Subcutaneous abdominal adipose tissue (tissue), 5 donors: ENCODE measurements around the gene CRMP1.
A peak's percentile ranks its signal among the peaks of the same experiment; 100 is the strongest.

Experiments
- H3K27ac ChIP-seq: one replicate; pipeline ENCODE4 v1.7.0; 2013; ENCODE audit warnings: low read depth, mild to moderate bottlenecking, inconsistent platforms, low read length, moderate library complexity
- H3K27me3 ChIP-seq, 5 donors: one replicate each; pipeline ENCODE4 v1.7.0; 2013; ENCODE audit warnings: low read length in 5 of 5, inconsistent platforms in 1 of 5; ENCODE audit not compliant: control insufficient read depth in 5 of 5, insufficient read depth in 4 of 5
- H3K36me3 ChIP-seq, 5 donors: one replicate each; pipeline ENCODE4 v1.7.0; 2013; ENCODE audit warnings: low read length in 5 of 5; ENCODE audit not compliant: control insufficient read depth in 5 of 5, insufficient read depth in 5 of 5
- H3K4me1 ChIP-seq, 5 donors: one replicate each; pipeline ENCODE4 v1.7.0; 2013; ENCODE audit warnings: low read length in 5 of 5, mild to moderate bottlenecking in 3 of 5, moderate library complexity in 1 of 5; ENCODE audit not compliant: control insufficient read depth in 5 of 5, insufficient read depth in 5 of 5
- H3K4me3 ChIP-seq, 5 donors: one replicate each; pipeline ENCODE4 v1.7.0; 2013; ENCODE audit warnings: low read length in 5 of 5, low read depth in 1 of 5
- H3K9ac ChIP-seq, 5 donors: one replicate each; pipeline ENCODE4 v1.7.0; 2013; ENCODE audit warnings: low read length in 5 of 5, mild to moderate bottlenecking in 4 of 5, moderate library complexity in 3 of 5
- H3K9me3 ChIP-seq, 5 donors: one replicate each; pipeline ENCODE4 v1.7.0; 2013; ENCODE audit warnings: low read length in 5 of 5; ENCODE audit not compliant: control insufficient read depth in 5 of 5
- donor health status: healthy.
- donor health status: healthy.
- donor health status: healthy.
- donor health status: healthy.
- donor health status: healthy.

Gene CRMP1

DNA sequence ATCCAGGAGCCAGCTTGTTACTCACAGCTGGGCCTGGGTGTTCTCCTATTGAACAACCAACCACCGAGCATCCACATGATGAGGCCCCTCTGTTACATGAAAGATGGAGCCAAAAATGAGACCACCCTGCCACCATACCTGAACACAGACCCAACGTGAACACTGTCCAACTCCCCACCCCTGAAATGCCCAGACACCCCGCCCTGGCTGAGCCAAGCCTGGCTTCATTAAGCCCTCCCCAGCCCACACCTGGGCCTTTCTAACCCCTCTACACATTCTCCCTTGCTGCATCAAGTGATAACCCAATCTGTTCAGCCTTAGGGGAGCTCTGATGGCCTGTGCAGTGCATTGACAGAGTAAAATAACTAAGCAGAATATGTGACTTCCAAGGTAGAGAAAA lies 101.2 kb downstream of the CRMP1 start:
- Histone ChIP-seq H3K4me1 (no peaks in the 10 kb centered on the region), H3K27me3 (no peaks in the 10 kb centered on the region), H3K9ac (no peak overlapping the region), H3K27ac (no peak overlapping the region), H3K4me3 (no peak overlapping the region), H3K9me3 (no peaks in the 10 kb centered on the region), H3K36me3 (peaks cover 9 to 25% (median 21%) of the 10 kb centered on the region in 5 donors)

DNA sequence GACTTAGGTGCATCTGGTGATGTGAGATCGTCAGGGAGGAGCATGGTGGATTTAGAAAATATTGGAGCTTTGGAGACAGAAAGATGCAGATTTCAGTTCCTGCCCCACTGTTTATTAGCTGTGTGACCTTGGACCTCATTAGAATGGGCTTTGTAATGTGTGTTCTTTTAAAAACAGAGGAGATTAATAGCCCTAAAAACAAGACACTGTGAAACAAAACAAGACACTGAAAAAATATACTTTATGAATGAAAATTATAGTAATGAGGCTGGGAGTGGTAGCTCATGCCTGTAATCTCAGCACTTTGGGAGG lies 102.4 kb downstream of the CRMP1 start:
- Histone ChIP-seq H3K9ac (no peak overlapping the region), H3K27me3 (no peaks in the 10 kb centered on the region), H3K36me3 (peaks cover 7 to 24% (median 18%) of the 10 kb centered on the region in 5 donors), H3K4me3 (no peak overlapping the region), H3K4me1 (peaks cover 0 to 9% (median 6%) of the 10 kb centered on the region in 5 donors), H3K9me3 (no peaks in the 10 kb centered on the region), H3K27ac (no peak overlapping the region)

DNA sequence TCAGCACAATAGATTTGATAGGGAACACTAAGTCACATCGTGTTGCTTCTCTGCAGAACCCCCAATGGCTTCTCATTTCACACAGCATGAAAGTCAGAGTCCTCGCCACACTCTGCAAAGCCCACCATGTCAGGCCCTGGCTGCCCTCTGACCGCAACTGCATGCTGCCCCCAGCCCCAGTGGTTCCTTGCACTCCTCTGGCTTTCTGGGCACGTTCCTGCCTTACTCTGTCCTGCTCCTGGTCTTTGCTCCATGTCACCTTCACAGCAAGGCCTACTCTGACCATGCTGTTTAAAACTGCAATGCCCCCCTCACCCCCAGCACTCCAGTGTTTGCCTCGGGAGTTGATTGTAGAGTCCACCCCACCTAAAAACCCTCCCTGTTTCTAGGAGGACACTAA lies 103.7 kb downstream of the CRMP1 start:
- peaks cover 0 to 14% (median 11%) of the 10 kb centered on the region in 5 donors for H3K4me1 ChIP-seq
- no peak overlapping the region for H3K9ac ChIP-seq
- H3K27ac ChIP-seq = no peak overlapping the region
- no peak overlapping the region for H3K4me3 ChIP-seq
- no peaks in the 10 kb centered on the region for H3K9me3 ChIP-seq
- peaks cover 8 to 26% (median 16%) of the 10 kb centered on the region in 5 donors for H3K36me3 ChIP-seq
- no peaks in the 10 kb centered on the region for H3K27me3 ChIP-seq

DNA sequence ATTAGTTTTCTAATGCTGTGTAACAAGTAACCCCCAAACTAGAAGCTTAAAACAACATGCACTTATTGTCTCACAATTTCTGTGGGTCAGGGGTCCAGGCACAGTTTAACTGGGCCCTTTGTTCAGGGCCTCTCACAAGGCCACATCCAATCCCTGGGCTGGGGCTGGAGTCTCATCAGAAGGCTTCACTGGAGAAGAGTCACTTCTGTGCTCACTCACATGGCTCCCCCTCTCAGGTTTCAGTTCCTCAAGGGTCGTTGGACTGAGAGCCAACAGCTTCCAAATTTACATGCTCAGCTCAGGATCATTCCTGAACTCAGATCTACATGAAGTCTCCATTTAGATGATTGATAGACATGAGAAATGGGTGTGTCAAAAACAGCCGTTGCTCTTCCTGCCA lies 104.7 kb downstream of the CRMP1 start:
- no peaks in the 10 kb centered on the region for H3K9me3 ChIP-seq
- no peak overlapping the region for H3K27ac ChIP-seq
- H3K36me3 ChIP-seq = peaks cover 8 to 33% (median 23%) of the 10 kb centered on the region in 5 donors
- H3K4me3 ChIP-seq = no peak overlapping the region
- no peak overlapping the region for H3K9ac ChIP-seq
- no peaks in the 10 kb centered on the region for H3K27me3 ChIP-seq
- peaks cover 0 to 14% (median 11%) of the 10 kb centered on the region in 5 donors for H3K4me1 ChIP-seq

DNA sequence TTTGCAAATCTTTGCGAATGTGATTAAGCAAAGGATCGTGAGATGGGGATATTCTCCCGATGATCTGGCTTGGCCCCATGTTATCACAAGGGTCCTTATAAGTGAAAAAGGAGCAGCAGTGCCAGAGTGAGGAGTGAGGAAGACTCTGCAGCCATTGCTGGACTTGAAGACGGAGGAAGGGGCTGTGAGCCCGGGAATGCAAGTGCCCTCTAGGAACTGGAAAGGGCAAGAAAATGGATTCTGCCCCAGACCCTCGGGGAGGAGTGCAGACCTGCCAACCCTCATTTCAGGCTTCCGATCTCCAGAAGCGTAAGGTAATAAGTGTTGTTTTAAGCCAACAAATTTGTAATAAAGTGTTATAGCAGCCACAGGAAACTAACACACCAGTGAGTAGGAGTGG lies 105.6 kb downstream of the CRMP1 start:
- H3K27me3 ChIP-seq = no peaks in the 10 kb centered on the region
- H3K27ac ChIP-seq = no peak overlapping the region
- H3K9me3 ChIP-seq = no peaks in the 10 kb centered on the region
- H3K4me3 ChIP-seq = no peak overlapping the region
- H3K4me1 ChIP-seq = peaks cover 0 to 14% (median 11%) of the 10 kb centered on the region in 5 donors
- peaks cover 3 to 33% (median 19%) of the 10 kb centered on the region in 5 donors for H3K36me3 ChIP-seq
- no peak overlapping the region for H3K9ac ChIP-seq

DNA sequence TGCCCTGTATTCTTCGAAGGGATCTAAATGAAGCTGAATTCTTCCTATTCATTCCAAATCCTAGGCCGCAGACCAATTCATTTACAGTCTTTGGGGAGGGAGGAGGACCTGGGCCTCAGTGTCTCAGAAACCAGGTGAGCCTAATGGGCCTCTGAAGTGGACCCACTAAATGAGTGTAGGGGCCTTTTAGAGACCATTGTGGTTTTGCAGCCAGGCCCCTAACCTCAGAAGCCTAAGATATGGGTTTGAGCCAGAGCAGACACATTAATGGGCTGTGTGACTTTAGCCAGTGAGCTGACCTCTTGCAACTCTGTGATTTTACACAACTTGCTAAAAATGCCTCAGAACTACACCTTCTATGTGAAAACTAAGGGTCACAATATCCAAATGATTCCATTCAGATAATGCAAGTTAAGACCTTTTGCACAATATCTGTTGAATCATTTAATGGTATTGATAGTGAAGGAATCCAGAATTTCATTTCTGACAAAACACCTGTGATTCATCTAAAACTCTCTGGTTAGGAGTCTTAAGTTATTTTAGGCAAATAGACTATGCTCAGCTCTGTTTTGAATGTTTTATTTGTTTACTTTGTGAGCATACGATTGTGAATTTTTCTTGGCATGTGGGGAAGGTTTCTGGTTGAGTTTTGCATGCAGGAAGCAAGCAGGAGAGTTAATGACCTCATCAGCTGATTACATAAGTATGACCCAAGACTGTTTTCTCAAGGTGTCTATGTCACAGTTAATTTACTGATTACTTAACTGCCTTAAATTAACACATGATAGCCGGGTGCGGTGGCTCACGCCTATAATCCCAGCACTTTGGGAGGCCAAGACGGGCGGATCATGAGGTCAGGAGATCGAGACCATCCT lies 106.8 kb downstream of the CRMP1 start:
- Histone ChIP-seq H3K9me3 (no peaks in the 10 kb centered on the region), H3K27ac (peak overlapping the region; percentile 49), H3K4me1 (peaks cover 0 to 14% (median 11%) of the 10 kb centered on the region in 5 donors), H3K4me3 (no peak overlapping the region), H3K36me3 (peaks cover 3 to 33% (median 19%) of the 10 kb centered on the region in 5 donors), H3K27me3 (no peaks in the 10 kb centered on the region), H3K9ac (peak overlapping the region in 1 of 5 donors; percentile 11)

DNA sequence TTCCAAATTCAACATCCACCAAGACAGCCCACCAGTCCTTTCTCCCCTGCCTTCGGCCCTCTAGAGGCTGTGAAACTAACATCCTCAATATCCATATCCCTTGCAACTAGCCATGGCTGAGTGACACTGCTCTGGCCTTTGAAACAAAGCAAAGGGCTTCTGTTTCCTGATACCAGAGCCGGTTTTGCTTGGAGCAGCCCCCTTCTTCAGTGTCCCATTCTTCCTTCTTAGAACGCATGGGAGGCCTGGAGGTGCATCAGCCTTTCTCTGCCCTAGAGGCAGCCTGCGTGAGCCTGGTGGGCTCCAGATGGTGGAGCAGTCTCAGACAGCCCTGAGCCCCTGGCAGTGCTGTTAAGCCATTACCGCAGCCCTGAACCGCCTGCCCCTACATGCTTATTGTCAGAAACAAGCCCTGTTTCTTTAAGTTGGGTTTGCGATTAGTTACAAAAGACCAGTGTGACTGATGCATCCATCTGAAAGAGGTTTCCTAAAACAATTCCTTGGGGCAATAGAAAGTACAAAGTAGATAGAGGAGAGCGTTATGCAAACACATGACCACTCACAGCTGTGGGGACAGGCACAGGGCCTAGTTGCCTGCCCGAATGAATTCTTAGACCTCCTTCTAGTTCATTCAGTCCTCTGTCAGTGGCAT lies 107.8 kb downstream of the CRMP1 start:
- Histone ChIP-seq H3K27me3 (no peaks in the 10 kb centered on the region), H3K36me3 (peaks cover 3 to 33% (median 19%) of the 10 kb centered on the region in 5 donors), H3K27ac (peak overlapping the region; percentile 49), H3K9ac (no peak overlapping the region), H3K4me3 (no peak overlapping the region), H3K4me1 (peaks cover 0 to 14% (median 11%) of the 10 kb centered on the region in 5 donors), H3K9me3 (no peaks in the 10 kb centered on the region)

DNA sequence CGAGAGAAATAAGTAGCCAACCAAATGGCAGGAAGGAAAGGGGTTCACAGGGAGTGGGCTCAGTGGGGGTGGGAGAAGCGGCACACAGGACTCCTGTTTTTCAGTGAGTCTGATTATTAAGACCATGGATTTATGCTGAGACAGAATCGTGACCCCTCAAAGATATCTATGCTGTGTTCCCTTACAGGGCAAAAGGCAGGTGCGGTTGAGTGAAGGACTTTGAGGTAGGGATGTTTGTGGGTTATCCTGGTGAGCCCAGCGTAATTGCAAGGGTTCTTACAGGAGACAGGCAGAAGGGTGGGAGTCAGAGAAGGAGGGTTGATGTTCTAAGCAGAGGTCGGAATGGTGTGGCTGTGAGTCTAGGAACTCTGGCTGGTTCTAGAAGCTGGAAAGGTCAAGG lies 108.9 kb downstream of the CRMP1 start:
- Histone ChIP-seq H3K9me3 (no peaks in the 10 kb centered on the region), H3K4me3 (no peak overlapping the region), H3K27me3 (no peaks in the 10 kb centered on the region), H3K9ac (no peak overlapping the region), H3K27ac (no peak overlapping the region), H3K36me3 (peaks cover 3 to 27% (median 17%) of the 10 kb centered on the region in 5 donors), H3K4me1 (peaks cover 0 to 14% (median 11%) of the 10 kb centered on the region in 5 donors)

DNA sequence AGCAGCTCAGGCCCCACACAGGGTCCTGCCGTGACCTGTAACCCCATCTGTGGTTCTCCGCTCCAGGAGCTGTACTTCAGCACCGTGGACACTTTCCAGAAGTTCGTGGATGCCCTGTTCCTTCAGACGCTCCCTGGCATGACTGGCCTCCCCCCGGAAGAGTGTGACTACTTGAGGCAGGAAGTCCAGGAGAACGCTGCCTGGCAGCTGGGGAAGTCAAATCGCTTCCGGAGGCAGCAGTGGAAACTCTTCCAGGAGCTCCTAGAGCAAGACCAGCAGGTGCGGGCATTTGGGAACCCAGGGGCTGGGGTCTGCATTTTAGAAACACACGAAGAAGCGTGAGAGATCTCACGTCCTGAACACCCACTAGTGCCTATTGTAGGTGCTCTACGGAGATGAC lies 109.4 kb downstream of the CRMP1 start:
- H3K9me3 ChIP-seq = no peaks in the 10 kb centered on the region
- no peak overlapping the region for H3K4me3 ChIP-seq
- peaks cover 2 to 23% (median 17%) of the 10 kb centered on the region in 5 donors for H3K36me3 ChIP-seq
- H3K27ac ChIP-seq = no peak overlapping the region
- H3K4me1 ChIP-seq = peaks cover 0 to 14% (median 11%) of the 10 kb centered on the region in 5 donors
- H3K9ac ChIP-seq = no peak overlapping the region
- no peaks in the 10 kb centered on the region for H3K27me3 ChIP-seq

DNA sequence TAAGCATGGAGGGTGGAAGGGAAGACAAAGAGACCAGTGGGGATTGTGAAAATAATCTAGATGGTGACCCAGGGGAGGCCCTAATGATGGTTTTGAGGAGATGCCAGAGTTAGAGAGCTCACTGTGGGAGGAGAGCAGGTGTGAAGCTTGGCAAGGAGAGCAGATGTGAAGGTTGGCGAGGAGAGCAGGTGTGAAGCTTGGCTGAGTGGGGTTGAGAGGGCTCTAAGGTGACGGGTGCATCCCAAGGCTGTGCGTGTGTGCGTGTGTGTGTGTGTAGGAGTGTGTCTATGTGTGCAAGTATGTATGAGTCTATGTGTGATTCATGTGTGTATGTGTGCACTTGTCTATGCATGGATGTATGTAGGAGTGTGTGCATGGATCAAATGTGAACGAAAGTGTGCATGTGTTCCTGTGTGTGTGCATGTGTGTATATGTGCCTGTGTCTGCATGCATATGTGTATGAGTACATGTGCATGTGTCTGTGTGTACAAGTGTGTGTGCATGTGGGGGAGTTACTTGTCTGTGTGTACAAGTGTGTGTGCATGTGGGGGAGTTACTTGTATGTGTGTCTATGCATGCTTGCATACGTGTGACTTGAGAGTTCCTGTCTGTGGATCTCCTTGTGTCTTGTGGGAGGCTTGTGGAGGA lies 109.9 kb downstream of the CRMP1 start:
- Histone ChIP-seq H3K9ac (no peak overlapping the region), H3K27ac (no peak overlapping the region)

More for the DNA sequence above, 109.9 kb downstream of the CRMP1 start:
- H3K4me3 ChIP-seq = no peak overlapping the region
- peaks cover 0 to 14% (median 11%) of the 10 kb centered on the region in 5 donors for H3K4me1 ChIP-seq
- H3K36me3 ChIP-seq = peaks cover 0 to 19% (median 17%) of the 10 kb centered on the region in 5 donors
- H3K9me3 ChIP-seq = no peaks in the 10 kb centered on the region
- H3K27me3 ChIP-seq = no peaks in the 10 kb centered on the region
